DND-41 (cell line): ENCODE data around the gene PKN3.

Experiments used
- EZH2 ChIP-seq: IDR thresholded peaks from 3 replicates; pipeline ENCODE4 v1.6.1; 2012; ENCODE audit warnings: borderline replicate concordance, low read depth, mild to moderate bottlenecking, moderate library complexity, low read length, inconsistent platforms; ENCODE audit not compliant: severe bottlenecking
- TF ChIP-seq, protein P1 (sequence below): IDR thresholded peaks from 2 replicates; pipeline ENCODE4 v1.5.1; 2012; ENCODE audit warnings: borderline replicate concordance, low read length, moderate library complexity, mild to moderate bottlenecking; ENCODE audit not compliant: poor library complexity, severe bottlenecking; ENCODE audit errors: extremely low read depth

DNA sequence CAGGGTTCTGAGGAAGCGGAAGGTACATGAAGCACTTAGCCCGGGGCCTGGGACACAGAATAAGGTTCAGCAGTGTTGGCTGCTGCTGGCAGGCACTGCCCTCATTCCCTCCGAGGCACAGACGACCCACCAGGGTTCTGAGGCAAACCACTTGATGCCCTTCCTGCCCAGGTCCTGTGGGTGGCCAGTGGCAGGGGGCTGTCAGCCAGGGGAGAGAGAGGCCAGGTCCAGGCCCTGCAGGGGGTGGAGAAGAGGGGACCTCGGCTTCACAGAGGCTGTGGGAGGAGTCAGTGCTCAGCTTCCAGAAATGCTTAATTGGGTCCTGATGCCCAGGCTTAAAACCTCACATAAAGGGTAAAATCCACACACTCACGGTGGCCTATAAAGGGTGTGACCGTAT, 26.0 kb downstream of the PKN3 start:
- TF ChIP-seq, protein P1, sequence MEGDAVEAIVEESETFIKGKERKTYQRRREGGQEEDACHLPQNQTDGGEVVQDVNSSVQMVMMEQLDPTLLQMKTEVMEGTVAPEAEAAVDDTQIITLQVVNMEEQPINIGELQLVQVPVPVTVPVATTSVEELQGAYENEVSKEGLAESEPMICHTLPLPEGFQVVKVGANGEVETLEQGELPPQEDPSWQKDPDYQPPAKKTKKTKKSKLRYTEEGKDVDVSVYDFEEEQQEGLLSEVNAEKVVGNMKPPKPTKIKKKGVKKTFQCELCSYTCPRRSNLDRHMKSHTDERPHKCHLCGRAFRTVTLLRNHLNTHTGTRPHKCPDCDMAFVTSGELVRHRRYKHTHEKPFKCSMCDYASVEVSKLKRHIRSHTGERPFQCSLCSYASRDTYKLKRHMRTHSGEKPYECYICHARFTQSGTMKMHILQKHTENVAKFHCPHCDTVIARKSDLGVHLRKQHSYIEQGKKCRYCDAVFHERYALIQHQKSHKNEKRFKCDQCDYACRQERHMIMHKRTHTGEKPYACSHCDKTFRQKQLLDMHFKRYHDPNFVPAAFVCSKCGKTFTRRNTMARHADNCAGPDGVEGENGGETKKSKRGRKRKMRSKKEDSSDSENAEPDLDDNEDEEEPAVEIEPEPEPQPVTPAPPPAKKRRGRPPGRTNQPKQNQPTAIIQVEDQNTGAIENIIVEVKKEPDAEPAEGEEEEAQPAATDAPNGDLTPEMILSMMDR = no peak
- no peak for TF ChIP-seq EZH2
